Lower leg skin (tissue), 4 donors: ENCODE measurements around the gene PGA5. TPM values are rescaled to one million over a fixed set of nuclear protein-coding genes. Genes with fewer than 3 reads are reported as not detected.
"Not testable (repeated sequence)": the region's sequence is repeated elsewhere in the genome, so short reads cannot be mapped to it uniquely, and the experiment has no call there.

Experiments used
- DNase-seq, 2 donors: peaks; one replicate each; pipeline ENCODE4 v3.0.0-alpha.2; 2019; ENCODE audit warnings: low spot score in 2 of 2
- H3K4me3 ChIP-seq: fragments of 200-600 bp; sonication (generic); 2 replicates; pipeline ENCODE4 v1.5.1; 2017; ENCODE audit warnings: mild to moderate bottlenecking, low read depth; ENCODE audit not compliant: poor library complexity, severe bottlenecking
- POLR2A ChIP-seq, 2 donors: fragments of 450-650 bp; IDR thresholded peaks; one replicate each; pipeline ENCODE4 v1.6.1; 2016 to 2017; ENCODE audit warnings: antibody characterized with exemption in 2 of 2, mild to moderate bottlenecking in 1 of 2, moderate library complexity in 1 of 2
- WGBS, 2 donors: methylation state at CpG; one replicate each; pipeline ENCODE4 v1.1.5; 2018; 5-methylcytosine and 5-hydroxymethylcytosine counted together
- intact Hi-C: fragments of 100-400 bp; cut with DNase I; formaldehyde crosslinking; loops from one replicate; pipeline ENCODE4 v1.15.0; 2023; ENCODE audit warnings: low total_unique reads
- total RNA-seq, 4 donors: library from RNA; depleted of rRNA; stranded (reverse); fragments of >200 nt; gene quantifications; one replicate each; pipeline ENCODE4 v1.1.0, GENCODE V29; 2016
- TF ChIP-seq, protein P1 (sequence below), 3 donors: fragments of 450-650 bp; IDR thresholded peaks; one replicate each; pipeline ENCODE4 v1.5.1; 2016; ENCODE audit warnings: antibody characterized with exemption in 3 of 3, mild to moderate bottlenecking in 3 of 3, moderate library complexity in 2 of 3

Gene PGA5
- total RNA-seq, 4 donors from 2014 or later = not detected

GRCh38 chr11:61198948-61199523, 41.9 kb upstream of the PGA5 start:
- intact Hi-C loops = no loop called here
- 85 to 93% methylated on average over 4 of the region's 4 CpGs for WGBS, 2 donors
- no peak for DNase-seq
- TF ChIP-seq, protein P1, sequence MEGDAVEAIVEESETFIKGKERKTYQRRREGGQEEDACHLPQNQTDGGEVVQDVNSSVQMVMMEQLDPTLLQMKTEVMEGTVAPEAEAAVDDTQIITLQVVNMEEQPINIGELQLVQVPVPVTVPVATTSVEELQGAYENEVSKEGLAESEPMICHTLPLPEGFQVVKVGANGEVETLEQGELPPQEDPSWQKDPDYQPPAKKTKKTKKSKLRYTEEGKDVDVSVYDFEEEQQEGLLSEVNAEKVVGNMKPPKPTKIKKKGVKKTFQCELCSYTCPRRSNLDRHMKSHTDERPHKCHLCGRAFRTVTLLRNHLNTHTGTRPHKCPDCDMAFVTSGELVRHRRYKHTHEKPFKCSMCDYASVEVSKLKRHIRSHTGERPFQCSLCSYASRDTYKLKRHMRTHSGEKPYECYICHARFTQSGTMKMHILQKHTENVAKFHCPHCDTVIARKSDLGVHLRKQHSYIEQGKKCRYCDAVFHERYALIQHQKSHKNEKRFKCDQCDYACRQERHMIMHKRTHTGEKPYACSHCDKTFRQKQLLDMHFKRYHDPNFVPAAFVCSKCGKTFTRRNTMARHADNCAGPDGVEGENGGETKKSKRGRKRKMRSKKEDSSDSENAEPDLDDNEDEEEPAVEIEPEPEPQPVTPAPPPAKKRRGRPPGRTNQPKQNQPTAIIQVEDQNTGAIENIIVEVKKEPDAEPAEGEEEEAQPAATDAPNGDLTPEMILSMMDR (IDR thresholded peaks at IDR 0.05) = no peak
- TF ChIP-seq POLR2A (IDR thresholded peaks at IDR 0.05) = no peak
- H3K4me3 ChIP-seq = no peak overlapping the region

GRCh38 chr11:61201476-61201875, 39.5 kb upstream of the PGA5 start:
- H3K4me3 ChIP-seq = no peak overlapping the region
- TF ChIP-seq, protein P1 (IDR thresholded peaks at IDR 0.05) = no peak
- TF ChIP-seq POLR2A (IDR thresholded peaks at IDR 0.05) = no peak
- intact Hi-C loops = no loop called here
- 92 to 95% methylated on average over 14 of the region's 14 CpGs for WGBS, 2 donors
- no peak for DNase-seq

- H3K4me3 ChIP-seq, DNase-seq, intact Hi-C loops: not testable (repeated sequence)
- 75 to 76% methylated on average over 14 to 18 of the region's 18 CpGs for WGBS, 2 donors
Observed at GRCh38 chr11:61202950-61203746, 37.8 kb upstream of the PGA5 start, which contains the start of gene PGA3. TSS of gene PGA3 (plus strand) at chr11:61203515. CDS start at chr11:61203565, 50 bp downstream.

DNA sequence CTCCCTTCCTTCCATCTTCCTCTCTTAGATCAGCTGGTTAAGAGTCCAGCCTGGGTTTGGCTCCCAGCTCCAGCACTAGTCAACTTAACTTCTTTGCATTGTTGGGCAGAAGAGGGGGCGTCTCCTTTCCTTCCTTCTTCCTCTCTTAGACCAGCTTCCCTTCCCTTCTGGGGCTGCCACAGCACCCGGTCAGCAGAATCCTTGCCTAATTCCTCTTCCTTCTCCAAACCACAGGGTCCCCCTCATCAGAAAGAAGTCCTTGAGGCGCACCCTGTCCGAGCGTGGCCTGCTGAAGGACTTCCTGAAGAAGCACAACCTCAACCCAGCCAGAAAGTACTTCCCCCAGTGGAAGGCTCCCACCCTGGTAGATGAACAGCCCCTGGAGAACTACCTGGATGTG, 37.1 kb upstream of the PGA5 start:
- H3K4me3 ChIP-seq, intact Hi-C loops, DNase-seq: not testable (repeated sequence)
- WGBS, 2 donors = no CpG with 5 or more reads among the region's 5 CpGs

DNA sequence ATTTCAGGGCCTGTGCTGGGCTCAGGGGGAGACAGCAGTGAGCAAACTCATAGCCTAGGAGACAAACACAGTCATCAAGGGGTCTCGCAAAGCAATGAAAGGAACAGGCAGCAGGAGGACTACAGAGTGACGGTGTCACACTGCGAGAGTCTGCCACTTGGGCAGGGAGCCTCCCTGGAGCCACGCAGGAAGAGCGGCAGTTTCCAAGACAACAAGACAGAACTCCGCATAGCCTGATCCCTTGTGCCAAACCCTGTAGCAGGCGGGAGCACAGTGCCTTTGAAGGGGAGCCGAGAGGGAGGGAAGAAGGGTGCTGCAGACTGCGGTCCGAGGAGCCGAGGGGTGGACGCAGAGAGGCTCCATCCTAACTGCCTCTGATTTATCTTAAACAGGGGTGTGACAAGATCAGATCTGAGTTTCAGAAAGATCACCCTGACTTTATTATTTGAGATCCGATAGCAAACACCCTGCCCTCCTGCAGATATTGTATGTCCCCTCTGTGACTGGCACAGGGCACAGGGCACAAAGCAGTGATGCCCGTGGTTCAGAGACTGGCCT, 36.4 kb upstream of the PGA5 start:
- WGBS, 2 donors = 35 to 48% methylated on average over 14 of the region's 14 CpGs
- H3K4me3 ChIP-seq, DNase-seq, intact Hi-C loops: not testable (repeated sequence)

- no CpG with 5 or more reads among the region's 9 CpGs for WGBS, 2 donors
- H3K4me3 ChIP-seq = not testable (repeated sequence)
Observed at GRCh38 chr11:61207636-61208310, 33.2 kb upstream of the PGA5 start.

DNA sequence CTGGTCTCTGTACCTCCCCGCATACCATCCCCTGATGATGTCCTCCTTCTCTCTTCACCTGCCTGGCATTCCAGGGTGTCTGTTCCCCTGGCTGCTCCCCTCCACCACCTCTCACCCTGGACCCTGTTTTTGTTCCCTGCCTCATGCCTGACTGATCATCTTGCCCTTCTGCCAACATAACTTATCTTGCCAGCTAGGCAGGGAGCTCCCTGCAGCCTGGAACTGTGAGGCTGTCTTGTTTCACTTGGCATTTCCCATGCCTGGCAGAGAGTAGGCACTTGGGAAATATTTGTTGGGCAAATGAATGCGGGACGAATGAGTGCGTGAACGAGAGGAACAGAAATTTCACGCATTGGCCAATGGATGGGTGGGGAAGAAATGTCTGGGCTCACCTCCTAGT, 30.3 kb upstream of the PGA5 start:
- no CpG with 5 or more reads among the region's 6 CpGs for WGBS, 2 donors
- H3K4me3 ChIP-seq, intact Hi-C loops, DNase-seq: not testable (repeated sequence)

More at GRCh38 chr11:61207636-61208310, 33.2 kb upstream of the PGA5 start:
- intact Hi-C loops, DNase-seq: not testable (repeated sequence)

GRCh38 chr11:61211327-61211952, 29.5 kb upstream of the PGA5 start:
- intact Hi-C loops, H3K4me3 ChIP-seq, DNase-seq: not testable (repeated sequence)
- WGBS, 2 donors = 52 to 64% methylated on average over 6 to 7 of the region's 10 CpGs

GRCh38 chr11:61212202-61212601, 28.8 kb upstream of the PGA5 start:
- no CpG with 5 or more reads among the region's 15 CpGs for WGBS, 2 donors
- DNase-seq, H3K4me3 ChIP-seq, intact Hi-C loops: not testable (repeated sequence)

- DNase-seq, H3K4me3 ChIP-seq, intact Hi-C loops: not testable (repeated sequence)
- no CpG with 5 or more reads among the region's 3 CpGs for WGBS, 2 donors
Observed at GRCh38 chr11:61213711-61214324, 27.2 kb upstream of the PGA5 start.

- DNase-seq, intact Hi-C loops, H3K4me3 ChIP-seq: not testable (repeated sequence)
- no CpG with 5 or more reads among the region's 4 CpGs for WGBS, 2 donors
Observed at GRCh38 chr11:61218306-61218705, 22.7 kb upstream of the PGA5 start.
